ENCODE measurements around the gene ANKRD65.
A peak's percentile ranks its signal among the peaks of the same experiment; 100 is the strongest.

The ANKRD65 gene

DNA sequence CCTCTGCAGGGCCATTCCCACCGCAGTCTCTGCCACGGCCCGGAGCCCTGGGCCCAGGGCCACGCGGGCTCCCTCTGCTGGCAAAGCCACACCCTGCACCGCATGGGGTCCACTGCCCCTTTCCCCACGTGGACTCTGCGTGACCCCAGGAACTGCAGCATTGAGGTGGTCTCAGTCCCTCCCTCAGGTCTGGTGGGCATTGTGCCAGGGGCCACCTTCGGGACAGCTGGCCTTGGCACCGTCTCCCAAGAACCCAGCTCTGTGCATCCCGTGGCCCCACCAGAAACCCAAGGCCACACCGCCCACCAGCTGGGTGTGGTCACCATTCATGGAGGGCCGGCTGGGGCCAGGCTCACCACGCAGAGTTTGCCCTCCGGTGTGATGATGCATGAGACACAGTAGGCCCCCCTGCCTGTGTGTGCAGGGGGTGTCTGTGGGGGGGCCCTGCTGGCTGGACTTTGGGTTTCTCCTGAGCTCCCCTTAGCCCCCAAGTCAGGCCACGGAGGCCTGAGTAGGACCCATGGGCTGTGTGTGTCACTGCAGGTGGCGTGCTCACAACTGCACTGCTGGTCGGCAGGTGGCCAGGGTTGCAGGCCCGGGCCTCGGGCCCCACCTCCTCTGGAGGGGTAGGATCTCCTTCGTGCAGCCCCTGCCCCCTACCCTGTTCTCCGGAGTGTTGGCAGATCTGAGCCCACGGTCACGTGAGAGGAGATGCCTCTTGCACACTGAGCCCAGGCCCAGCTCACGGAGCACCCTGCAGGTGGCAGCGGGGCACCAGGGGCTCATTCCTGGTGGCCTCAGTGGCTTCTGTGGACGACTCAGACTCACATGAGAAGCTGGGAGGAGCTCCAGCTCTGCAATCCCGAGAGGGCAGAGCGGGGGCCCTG, 20.2 kb upstream of the ANKRD65 start:
- peak; percentile 50 for DNase-seq

DNA sequence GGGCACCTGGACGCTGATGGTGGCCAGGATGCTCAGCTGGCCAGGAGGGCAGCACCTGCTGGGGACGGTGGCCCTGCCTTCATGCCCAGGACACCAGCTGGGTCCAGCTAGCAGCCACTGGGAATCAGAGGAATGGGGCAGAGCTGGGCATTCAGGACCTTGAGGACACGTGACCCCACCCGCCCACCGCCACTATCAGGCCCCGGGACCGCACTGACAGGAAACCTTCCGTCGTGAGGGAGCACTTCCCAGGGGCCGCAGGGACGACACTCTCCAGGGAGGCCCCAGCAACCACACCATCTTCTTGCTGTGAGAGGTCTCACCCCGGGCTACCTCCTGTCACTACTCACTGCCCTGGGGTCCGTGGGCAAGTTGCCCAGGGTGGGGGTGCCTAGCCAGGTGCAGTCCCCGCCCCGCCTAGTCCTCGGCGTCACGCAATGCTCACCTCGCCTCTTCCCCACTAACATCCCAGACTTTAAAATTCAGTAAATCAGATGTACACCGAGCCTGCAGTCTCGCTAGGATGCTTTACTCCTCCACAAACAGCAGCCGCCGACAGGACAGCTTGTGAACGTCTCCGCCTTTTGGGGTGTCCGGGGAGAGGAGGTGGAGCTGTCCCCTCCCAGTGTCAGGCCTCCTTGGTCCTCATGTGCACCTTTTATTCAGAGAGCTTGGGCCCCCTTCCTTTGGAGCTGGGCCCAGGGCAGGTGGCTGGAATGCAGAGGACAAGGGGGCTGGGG, 19.4 kb upstream of the ANKRD65 start:
- DNase-seq: no peak

DNA sequence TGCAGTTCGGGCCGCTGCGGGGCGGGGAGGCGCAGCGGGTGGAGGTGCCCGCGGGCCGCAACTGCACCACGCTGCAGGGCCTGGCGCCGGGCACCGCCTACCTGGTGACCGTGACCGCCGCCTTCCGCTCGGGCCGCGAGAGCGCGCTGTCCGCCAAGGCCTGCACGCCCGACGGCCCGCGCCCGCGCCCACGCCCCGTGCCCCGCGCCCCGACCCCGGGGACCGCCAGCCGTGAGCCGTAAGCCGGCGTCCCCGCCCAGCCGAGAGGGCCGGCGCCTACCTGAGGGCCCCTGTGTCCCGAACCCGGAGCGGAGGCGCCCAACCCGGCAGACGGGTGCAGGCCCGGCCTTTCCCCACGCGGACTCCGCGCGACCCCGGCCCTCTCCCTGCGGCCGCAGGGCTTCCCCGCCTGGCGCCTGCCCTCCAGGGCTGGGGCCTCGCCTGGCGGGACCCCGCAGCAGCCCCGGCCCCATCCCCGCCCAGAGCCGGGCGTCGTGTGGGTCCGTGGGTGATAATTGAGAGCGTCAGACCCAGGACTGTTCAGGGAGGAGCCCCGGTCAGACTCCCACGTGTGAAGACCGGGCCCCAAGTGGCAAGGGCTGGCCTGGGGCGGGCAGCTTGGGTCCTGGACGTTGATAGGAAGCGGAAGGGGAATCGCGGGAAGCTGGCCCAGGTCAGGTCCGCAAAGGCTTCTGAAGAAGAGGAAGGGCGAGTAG, 18.6 kb upstream of the ANKRD65 start:
- DNase-seq: no peak

DNA sequence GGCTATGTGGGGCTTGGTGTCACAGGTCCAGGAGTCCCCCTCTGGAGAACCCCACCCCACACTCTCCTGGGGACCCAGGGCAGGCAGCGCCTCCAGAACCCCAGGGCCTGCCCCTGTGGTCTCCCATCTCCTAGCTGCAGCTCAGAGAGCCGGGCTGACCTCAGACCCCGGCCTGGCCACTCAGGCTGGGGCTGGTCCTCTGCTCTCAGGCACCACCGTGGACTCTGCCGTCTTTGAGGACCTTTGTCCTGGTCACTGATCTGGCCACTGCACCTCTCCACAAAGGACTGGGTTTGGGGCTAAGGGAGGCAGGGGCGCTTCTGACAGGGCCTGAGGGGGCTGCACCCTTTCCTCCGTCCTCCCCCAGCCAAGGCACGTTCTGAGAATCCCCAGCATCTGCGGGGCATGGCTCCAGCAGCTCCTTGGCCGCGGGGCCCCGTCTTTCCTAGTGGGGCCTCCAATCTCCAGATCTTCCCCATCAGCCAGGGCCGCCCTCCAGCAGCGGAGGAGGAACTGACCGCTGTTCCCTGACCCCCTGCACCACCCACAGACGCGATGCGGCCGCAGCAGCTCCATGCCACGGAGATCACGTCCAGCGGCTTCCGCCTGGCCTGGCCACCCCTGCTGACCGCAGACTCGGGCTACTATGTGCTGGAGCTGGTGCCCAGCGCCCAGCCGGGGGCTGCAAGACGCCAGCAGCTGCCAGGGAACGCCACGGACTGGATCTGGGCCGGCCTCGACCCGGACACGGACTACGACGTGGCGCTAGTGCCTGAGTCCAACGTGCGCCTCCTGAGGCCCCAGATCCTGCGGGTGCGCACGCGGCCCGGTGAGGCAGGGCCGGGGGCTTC, 17.7 kb upstream of the ANKRD65 start:
- no peak for DNase-seq

DNA sequence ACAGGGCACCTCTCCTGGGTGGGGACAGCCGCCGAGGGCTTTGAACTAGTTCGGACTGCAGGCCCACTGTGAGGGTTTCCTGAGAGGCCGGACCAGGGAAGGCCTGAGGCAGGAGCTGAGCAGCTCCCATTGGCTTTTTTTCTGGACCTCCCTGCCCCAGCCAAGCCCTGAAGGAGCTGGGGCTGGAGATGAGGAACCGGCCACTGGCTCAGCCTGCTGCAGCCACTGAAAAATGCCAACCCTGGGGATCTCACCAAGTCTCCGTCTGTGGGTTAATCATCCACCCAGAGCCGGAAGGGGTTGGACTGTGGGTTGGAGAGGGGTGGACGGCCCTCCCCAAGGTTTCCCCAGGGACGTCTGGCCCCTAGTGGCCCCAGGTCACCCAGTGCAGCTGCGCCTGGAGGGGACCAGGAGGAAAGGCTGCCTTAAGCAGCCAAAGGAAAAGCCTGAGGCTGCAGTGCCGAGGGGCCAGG, 16.9 kb upstream of the ANKRD65 start:
- DNase-seq: no peak

DNA sequence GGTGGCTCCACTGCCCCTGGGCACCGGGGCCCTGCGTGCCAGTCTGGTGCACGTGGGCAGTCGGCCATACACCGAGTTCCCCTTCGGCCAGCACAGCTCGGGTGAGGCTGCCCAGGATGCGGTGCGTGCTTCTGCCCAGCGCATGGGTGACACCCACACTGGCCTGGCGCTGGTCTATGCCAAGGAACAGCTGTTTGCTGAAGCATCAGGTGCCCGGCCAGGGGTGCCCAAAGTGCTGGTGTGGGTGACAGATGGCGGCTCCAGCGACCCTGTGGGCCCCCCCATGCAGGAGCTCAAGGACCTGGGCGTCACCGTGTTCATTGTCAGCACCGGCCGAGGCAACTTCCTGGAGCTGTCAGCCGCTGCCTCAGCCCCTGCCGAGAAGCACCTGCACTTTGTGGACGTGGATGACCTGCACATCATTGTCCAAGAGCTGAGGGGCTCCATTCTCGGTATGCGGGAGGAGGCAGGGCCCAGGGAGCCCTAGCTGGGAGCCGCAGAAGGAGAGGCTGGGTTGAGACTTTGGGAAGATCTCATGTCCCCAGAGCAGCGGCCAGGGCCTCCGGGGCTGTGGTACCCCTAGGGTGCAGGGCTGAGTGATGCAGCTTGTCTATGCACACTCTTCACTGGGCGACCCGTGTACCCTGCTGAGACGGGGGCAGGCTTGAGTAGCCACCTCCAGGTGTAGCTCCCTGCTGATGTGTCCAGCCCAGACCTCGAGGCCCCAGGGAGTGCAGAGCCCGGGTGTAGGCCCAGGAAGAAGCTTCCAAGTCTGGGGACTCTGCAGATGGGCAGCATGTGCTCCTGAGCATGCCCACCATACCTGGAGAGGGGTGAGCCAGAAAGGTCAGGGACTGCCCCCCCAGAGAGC, 16.2 kb upstream of the ANKRD65 start:
- no peak for DNase-seq

DNA sequence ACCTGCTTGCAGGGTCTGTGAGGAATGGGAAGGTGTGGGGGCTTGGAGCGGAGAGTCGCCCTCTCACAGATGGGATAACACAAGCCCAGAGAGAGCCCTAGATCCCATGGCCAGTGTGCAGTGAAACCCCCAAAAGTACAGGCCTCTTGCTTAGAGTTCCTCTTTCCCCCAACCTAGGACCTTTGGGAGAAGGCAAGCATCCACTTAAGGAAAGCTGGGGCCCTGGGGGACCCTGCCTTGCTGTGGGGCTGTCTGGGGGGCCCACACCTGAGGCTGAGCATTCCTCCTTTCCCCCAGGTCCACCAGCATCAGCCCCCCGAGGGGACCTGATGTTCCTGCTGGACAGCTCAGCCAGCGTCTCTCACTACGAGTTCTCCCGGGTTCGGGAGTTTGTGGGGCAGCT, 15.6 kb upstream of the ANKRD65 start:
- no peak for DNase-seq

DNA sequence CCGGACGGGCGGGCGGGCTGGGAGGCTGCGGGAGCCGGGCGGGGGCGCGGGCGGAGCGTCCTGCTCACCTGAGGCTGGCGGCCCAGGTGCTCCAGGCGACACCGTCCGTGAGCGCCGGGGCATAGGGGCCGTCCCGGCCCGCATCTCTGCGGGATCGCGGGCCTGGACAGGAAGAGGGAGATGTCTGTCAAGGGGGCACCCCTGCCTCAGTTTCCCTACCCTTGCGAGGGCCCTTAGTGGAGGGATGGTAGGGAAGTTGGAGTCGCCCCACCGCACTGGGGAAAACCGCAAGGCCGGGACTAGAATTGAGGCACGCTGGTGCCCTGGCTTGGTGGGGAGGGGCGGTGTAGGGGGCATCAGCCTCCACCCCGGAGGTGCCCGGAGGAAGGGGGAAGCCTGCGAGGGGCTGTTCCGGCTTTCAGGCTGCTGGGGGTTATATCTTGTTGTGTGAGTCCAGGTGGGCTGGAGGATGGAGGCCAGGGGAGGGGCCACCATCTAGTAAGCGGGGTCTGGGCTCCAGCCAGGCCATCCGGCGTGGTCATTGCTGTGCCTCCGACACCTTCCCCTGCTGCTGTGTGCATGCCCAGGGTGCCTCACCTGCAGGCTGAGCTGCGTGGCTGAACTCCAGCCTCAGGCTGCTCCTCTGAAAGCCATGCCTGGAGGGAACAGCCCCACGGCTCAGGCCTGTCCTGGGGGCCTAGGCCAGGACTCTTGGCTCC, 15.0 kb upstream of the ANKRD65 start:
- DNase-seq: no peak

DNA sequence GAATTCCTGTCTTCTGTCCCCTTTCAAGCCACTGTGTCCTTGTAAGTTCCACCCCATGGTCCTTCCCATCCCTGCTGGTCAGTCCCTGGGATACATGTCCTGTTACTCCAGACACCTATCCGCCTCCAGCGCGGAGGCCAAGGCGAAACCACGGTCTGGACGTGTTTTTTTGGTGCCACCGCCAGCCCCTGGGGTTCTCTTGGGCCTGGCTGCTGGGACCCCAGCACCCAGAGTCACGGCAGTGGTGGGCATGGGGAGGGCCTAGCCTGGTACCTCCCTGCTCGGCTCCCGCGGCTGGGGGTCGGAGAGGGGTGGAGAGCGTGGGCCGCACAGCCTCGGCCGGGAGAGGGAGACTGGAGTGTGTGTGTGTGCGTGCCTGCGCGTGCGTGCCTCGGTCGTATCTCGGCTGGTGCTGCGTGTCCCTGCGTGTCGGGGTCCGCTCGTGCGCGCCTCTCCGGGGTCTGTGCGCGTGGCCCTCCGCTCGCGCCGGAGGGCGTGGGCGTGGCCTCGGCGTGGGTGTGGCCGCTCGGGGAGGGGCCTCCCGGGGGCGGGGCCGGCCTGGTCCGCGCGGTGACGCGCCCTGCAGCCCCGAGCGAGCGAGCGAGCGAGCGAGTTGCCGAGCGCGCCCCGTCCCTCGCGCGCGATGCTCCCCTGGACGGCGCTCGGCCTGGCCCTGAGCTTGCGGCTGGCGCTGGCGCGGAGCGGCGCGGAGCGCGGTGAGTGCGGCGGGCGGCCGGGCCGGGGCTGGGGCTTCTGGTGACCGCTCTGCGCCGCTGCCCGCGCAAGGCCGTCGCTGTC, 14.2 kb upstream of the ANKRD65 start, which contains the start of gene VWA1:
VWA1 (plus strand) TSS at position 585 of the 798 bp plus-strand sequence; CDS start at position 644, 59 bp downstream.
- peak; percentile 50 for DNase-seq

DNA sequence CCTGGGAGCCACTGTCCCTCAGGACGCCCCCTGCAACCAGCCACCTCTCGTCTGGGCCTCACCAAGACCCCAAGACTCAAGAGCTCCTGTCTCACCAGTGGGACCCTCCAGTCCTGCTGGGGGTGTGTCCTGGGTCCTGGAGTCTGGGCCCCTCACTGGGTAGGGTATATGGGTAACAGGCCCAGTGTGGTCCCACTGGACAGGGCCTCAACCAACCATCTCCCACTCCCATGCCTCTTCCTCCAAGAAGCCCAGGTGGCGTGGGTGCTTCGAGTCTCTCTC, 13.7 kb upstream of the ANKRD65 start:
- no peak for DNase-seq

DNA sequence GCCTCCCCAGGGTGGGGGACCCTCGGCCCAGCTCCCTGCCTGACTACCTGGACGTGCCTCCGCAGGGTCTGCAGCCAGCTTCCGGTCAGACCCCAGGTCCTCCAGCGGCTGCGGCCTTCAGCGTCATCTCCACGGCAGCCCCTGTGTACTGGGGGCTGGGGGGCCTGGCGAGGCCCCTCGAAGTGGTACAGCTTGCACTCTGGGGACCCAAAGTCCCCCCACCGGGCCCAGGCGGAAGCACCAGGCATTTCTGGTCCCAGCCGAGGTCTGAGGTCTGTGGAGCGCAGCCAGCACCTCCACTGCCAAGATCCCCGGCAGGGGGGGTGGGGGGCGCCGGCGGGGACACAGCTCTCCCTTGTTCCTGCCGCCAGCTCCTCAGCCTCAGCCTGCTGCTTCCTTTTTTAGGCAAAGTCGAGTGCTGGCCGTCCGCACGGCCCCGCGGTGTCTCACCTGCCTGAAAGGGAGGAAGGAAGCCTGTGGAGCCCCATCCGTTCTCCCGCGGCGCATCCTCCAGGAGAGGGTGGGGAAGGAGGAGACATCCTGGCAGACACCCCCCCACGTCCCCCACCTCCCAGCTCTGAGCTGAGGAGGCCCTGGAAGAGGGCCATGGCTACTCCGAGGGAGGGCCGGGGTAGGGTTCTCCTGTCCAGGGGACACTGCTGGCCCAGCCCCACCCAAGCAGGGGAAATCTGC, 13.2 kb upstream of the ANKRD65 start:
- DNase-seq: no peak

DNA sequence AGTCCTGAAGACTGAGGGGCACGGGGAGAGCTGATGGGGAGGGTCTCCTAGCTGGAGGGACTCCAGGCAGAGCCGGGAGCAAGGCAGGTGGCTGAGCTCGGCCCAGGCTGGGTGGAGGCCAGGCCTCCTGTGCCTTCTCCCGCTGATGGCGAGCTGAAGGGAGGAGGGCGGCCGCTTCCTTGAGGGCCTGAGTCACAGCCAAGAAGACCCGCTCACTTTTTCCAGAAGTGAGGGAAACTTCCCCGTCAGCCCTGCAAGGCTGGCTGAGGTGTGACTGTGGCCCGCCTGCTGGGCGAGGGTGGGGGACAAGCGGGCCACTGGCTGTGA, 12.7 kb upstream of the ANKRD65 start:
- DNase-seq: peak; percentile 23

DNA sequence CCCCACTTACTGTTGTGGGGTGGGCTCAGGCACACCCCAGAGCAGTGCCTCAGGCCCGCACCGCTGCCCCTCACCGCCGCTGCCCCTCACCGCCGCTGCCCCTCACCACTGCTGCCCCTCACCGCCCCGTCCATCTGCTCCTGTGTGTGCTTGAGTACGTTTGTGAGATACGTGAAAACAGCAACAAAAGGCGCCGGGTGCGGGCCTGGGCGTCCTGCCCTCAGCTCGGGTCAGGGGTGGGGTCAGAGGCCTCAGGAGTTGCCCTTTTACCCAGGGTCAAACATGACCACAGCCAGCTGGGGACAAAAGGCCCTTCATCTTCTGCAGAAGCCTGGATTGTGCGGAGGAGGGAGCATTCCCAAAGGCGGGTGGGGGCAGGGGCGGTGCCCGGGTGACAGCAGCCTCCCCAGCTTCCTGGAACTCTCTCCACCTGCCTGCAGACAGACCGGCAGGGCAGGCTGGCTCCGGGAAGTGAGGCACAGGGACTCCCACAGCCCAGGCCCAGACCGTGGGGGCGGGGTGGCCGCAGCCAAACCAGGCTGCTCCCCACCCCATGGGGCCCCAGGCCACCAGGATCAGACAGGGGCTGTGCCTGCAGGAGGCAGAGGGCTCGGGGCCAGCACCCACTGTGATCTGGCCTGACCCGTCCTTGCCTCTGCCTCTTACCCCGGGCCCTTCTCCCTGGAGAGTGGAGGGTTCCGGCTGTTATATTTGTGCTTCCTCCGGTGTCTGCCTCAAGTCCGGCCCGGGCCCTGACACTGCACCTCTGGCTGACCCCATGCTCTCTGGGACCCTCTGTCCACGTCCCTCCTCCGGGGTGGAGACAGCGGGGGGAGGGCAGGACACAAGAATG, 12.1 kb upstream of the ANKRD65 start:
- no peak for DNase-seq

DNA sequence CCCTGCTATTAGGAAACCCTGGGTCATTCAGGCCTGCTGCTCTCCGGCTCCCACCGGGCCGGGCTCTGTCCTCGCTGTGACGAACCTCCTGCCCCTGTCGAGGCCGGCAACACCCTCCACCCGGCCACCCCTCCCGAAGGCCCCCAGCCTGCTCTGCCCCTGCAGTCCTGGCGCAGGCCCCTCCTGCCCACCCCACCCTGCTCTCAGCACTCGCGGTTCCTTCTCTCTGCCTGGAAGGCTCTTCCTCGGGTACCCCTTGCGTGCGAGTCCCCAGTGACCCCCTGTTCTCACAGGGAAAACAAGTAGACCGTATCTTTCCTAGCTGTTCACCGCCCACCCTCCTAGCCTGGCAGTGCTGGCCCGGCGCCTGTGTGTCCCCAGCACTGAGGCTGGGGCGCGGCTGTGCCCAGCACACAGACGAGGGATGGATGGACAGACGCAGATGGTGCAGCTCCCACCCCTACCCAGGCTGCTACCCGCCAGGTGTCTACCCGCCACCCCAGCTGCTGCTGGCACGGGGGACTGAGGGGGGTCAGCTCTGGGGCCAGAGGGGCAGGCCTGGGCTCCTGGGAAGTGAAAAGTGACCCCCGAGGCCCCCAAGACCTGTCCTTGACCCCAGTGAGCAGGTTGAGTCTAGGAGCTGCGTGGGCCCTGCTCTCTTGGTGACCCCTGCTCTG, 11.3 kb upstream of the ANKRD65 start:
- DNase-seq: no peak

DNA sequence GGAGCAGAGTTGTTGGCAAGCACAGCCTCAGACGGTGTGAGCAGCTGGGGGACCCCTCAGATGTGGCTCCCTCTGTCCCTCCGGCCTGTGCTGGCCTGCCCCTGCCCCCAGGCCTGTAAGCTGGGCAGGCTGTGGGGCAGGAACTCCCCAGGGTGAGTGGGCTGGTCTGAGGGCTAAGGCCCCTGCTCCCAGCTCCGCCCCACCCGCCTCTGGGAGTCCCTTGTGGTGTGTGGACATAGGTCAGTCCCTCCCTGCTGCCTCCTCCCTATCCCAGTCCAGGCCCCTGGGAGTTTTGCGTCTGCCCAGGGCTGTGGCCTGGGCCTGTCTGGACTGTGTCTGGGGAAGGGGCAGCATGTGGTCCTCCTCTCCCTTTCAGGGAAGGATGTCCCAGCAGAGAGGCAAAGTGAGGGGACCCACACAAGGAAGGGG, 10.8 kb upstream of the ANKRD65 start:
- DNase-seq: no peak

DNA sequence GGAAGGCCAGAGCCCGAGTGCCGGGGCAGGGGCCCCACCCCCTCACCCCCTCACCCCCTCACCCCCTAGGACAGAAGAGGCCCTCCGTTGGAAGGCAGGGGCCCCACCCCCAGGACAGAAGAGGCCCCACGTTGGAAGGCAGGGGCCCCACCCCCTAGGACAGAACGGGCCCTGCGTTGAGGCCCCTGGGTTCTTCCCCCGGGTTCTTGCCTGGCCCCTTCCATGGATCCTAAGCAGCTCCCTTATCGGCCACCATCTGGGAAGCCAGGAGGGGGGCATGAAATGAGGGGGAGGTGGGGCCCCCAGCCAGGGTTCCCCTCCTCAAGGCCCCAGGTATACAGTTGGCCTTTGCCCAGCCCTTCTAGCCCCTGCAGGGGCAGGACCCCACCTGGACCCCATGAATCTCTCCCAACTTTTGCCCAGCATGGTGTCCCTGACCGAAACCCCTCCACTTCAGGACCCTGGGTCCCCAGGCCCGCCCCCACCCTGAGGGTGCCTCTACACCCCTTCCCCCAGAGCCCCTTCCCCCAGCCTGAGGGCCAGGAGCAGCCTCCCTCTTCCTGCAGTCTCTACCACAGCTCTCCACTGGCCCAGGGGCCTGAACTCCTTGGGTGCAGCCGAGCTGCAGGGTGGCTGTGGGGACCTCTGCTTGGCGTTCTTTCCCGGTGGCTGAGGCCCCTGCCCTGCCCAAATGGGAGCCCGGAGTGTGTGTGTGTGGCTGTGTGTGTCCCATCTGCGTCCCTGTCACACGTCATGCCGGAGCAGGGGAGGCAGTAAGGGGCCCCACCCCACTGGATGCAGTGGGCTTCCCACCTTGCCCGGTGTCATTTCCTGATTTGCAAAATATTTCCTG, 10.1 kb upstream of the ANKRD65 start:
- no peak for DNase-seq
